Prostate gland (tissue), 2 donors: ENCODE measurements around the gene TSEN2. TPM values are rescaled to one million over a fixed set of nuclear protein-coding genes. Genes with fewer than 3 reads are reported as not detected.

Experiments used
- DNase-seq: peaks from one replicate; pipeline ENCODE4 v3.0.0-alpha.2; 2019; ENCODE audit warnings: low spot score
- H3K27ac ChIP-seq, 2 donors: fragments of 200-600 bp; sonication (generic); 2 replicates each; pipeline ENCODE4 v1.5.1; 2017 to 2019
- H3K27me3 ChIP-seq: fragments of 200-600 bp; sonication (generic); replicated peaks from 2 replicates; pipeline ENCODE4 v1.5.1; 2019; ENCODE audit not compliant: insufficient read depth
- H3K36me3 ChIP-seq, 2 donors: fragments of 200-600 bp; sonication (generic); 1 replicate in 1 of 2; 2 replicates in 1 of 2; pipeline versions ENCODE4 v1.5.1 to v1.8.1; 2017 to 2019
- H3K4me1 ChIP-seq: fragments of 200-600 bp; sonication (generic); replicated peaks from 2 replicates; pipeline ENCODE4 v1.5.1; 2019
- H3K4me3 ChIP-seq, 2 donors: fragments of 200-600 bp; sonication (generic); 2 replicates each; pipeline ENCODE4 v1.5.1; 2017 to 2019
- H3K9me3 ChIP-seq: fragments of 200-600 bp; sonication (generic); 2 replicates; pipeline ENCODE4 v1.5.1; 2017
- POLR2A ChIP-seq: fragments of 450-650 bp; IDR thresholded peaks from one replicate; pipeline ENCODE4 v1.6.1; 2016; ENCODE audit warnings: antibody characterized with exemption, mild to moderate bottlenecking
- POLR2AphosphoS5 ChIP-seq: sonication (generic); formaldehyde crosslinking; IDR thresholded peaks from one replicate; pipeline ENCODE4 v1.6.1; 2017; ENCODE audit warnings: antibody characterized with exemption
- WGBS: methylation state at CpG from one replicate; pipeline ENCODE4 v1.1.5; 2018; 5-methylcytosine and 5-hydroxymethylcytosine counted together
- intact Hi-C: fragments of 100-400 bp; cut with DNase I; formaldehyde crosslinking; loops from one replicate; pipeline ENCODE4 v1.14.2; 2022
- total RNA-seq, 2 donors: library from RNA; depleted of rRNA; stranded (reverse); fragments of >200 nt; gene quantifications; one replicate each; pipeline ENCODE4 v1.1.0, GENCODE V29; 2016
- TF ChIP-seq, protein P1 (sequence below), 4 experiments: fragments of 200-600 bp in 2 of 4; fragments of 450-650 bp in 2 of 4; sonication (generic) in 2 of 4; IDR thresholded peaks; 1 replicate in 3 of 4; 2 replicates in 1 of 4; pipeline ENCODE4 v1.5.1; 2016 to 2019; ENCODE audit warnings: antibody characterized with exemption in 4 of 4, mild to moderate bottlenecking in 2 of 4, moderate library complexity in 2 of 4

The TSEN2 gene
- total RNA-seq, 2 donors from 2014 or later = 13.8 to 14.9 TPM

DNA sequence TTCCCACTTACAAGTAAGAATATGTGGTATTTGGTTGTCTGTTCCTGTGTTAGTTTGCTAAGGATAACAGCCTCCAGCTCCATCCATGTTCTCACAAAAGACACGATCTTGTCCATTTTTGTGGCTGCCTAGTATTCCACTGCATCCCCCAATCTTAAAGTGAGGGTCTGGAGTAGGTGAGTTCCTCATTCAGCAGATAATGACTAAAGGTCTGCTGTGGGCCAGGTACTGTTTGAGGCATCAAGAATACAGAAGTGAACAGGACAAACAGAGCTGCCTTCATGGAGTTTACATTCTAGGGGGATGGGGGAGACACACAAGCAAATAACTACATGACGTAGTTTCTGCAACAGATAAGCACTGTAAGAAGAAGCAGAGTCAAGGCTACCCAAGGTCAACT, 36.7 kb downstream of the TSEN2 start:
- Histone ChIP-seq H3K4me1 (no peaks in the 10 kb centered on the region), H3K9me3 (no peaks in the 10 kb centered on the region), H3K4me3 (no peak overlapping the region), H3K36me3 (no peaks in the 10 kb centered on the region), H3K27ac (no peak overlapping the region), H3K27me3 (no peaks in the 10 kb centered on the region)
- intact Hi-C loops = no loop called here
- TF ChIP-seq, protein P1, sequence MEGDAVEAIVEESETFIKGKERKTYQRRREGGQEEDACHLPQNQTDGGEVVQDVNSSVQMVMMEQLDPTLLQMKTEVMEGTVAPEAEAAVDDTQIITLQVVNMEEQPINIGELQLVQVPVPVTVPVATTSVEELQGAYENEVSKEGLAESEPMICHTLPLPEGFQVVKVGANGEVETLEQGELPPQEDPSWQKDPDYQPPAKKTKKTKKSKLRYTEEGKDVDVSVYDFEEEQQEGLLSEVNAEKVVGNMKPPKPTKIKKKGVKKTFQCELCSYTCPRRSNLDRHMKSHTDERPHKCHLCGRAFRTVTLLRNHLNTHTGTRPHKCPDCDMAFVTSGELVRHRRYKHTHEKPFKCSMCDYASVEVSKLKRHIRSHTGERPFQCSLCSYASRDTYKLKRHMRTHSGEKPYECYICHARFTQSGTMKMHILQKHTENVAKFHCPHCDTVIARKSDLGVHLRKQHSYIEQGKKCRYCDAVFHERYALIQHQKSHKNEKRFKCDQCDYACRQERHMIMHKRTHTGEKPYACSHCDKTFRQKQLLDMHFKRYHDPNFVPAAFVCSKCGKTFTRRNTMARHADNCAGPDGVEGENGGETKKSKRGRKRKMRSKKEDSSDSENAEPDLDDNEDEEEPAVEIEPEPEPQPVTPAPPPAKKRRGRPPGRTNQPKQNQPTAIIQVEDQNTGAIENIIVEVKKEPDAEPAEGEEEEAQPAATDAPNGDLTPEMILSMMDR (IDR thresholded peaks at IDR 0.05) = no peak
- no peak for TF ChIP-seq POLR2AphosphoS5
- TF ChIP-seq POLR2A = no peak
- WGBS = 98% methylated on average over 2 of the region's 2 CpGs
- DNase-seq = no peak

DNA sequence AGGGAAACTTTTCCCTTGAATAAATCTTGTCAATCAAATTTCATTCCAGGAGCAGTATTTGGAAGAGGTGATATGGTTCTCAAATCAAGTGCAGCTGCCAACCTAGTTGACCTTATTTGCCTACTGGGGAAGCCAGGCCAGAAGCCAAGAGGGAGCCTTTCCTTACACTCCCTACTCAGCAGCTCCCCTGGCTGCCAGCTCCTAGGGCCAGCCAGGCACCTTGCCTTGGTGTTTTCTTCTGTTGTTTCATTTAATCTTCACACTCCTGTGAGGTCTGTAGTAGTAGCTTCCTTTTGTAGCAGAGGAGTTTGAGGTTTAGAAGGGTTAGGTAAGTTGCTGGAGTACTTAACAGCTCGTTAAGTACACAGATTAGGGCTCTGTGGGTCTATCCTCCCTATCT, 38.4 kb downstream of the TSEN2 start:
- Histone ChIP-seq H3K36me3 (no peaks in the 10 kb centered on the region), H3K27ac (no peak overlapping the region)

GRCh38 chr3:12527757-12528143, 43.5 kb downstream of the TSEN2 start:
- no peaks in the 10 kb centered on the region for H3K36me3 ChIP-seq
- intact Hi-C loops = no loop called here
- DNase-seq = no peak
- WGBS = 96% methylated on average over 3 of the region's 3 CpGs
- H3K27ac ChIP-seq = no peak overlapping the region
- H3K4me1 ChIP-seq = no peaks in the 10 kb centered on the region
- TF ChIP-seq POLR2A (no peak), POLR2AphosphoS5 (no peak)
- TF ChIP-seq, protein P1 (IDR thresholded peaks at IDR 0.05) = no peak
- H3K4me3 ChIP-seq = no peak overlapping the region
- no peaks in the 10 kb centered on the region for H3K9me3 ChIP-seq
- H3K27me3 ChIP-seq = no peaks in the 10 kb centered on the region

More for the DNA sequence above, 38.4 kb downstream of the TSEN2 start:
- H3K27me3 ChIP-seq = no peaks in the 10 kb centered on the region
- no peaks in the 10 kb centered on the region for H3K9me3 ChIP-seq
- TF ChIP-seq POLR2AphosphoS5 = no peak
- TF ChIP-seq POLR2A = no peak
- TF ChIP-seq, protein P1 (IDR thresholded peaks at IDR 0.05) = no peak
- no peak overlapping the region for H3K4me3 ChIP-seq
- WGBS = 84% methylated on average over 1 of the region's 1 CpG
- DNase-seq = no peak
- intact Hi-C loops = no loop called here
- no peaks in the 10 kb centered on the region for H3K4me1 ChIP-seq

GRCh38 chr3:12532182-12532581, 47.9 kb downstream of the TSEN2 start:
- Histone ChIP-seq H3K4me3 (no peak overlapping the region), H3K9me3 (no peaks in the 10 kb centered on the region), H3K27me3 (no peaks in the 10 kb centered on the region), H3K36me3 (no peaks in the 10 kb centered on the region), H3K27ac (no peak overlapping the region), H3K4me1 (no peaks in the 10 kb centered on the region)
- TF ChIP-seq POLR2AphosphoS5 (no peak), POLR2A (no peak)
- TF ChIP-seq, protein P1 (IDR thresholded peaks at IDR 0.05) = no peak
- DNase-seq = no peak
- WGBS = 79% methylated on average over 5 of the region's 5 CpGs
- intact Hi-C loops = no loop called here

DNA sequence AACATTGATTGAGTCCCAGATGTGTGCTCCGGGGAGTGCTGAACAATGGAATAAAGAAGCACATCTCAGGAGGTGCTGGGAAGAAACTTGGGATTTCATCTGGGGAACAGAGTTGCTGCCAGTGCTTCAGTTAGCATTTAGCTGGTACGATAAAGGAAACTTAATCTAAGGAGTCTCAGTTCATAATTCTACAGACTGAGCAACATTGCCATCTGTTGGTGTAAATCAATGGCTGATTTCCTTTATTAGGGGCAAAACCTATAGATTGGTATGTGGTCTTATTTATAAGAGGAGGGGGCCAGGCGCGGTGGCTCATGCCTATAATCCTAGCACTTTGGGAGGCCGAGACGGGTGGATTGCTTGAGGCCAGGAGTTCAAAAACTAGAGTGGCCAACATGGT, 52.1 kb downstream of the TSEN2 start:
- H3K9me3 ChIP-seq = no peaks in the 10 kb centered on the region
- intact Hi-C loops = no loop called here
- H3K27me3 ChIP-seq = no peaks in the 10 kb centered on the region
- H3K27ac ChIP-seq = no peak overlapping the region
- no peaks in the 10 kb centered on the region for H3K4me1 ChIP-seq
- no peaks in the 10 kb centered on the region for H3K36me3 ChIP-seq
- no peak for TF ChIP-seq POLR2AphosphoS5
- TF ChIP-seq, protein P1 (IDR thresholded peaks at IDR 0.05) = no peak
- no peak for TF ChIP-seq POLR2A
- no peak for DNase-seq
- no peak overlapping the region for H3K4me3 ChIP-seq
- 88% methylated on average over 6 of the region's 6 CpGs for WGBS
